Fibroblast of pulmonary artery (primary cell): ENCODE results near the gene STK32A.
A peak's percentile ranks its signal among the peaks of the same experiment; 100 is the strongest.

ENCODE experiments used
- DNase-seq: peaks from one replicate; pipeline ENCODE4 v3.0.0-alpha.2; 2010; ENCODE audit warnings: low read depth
- H3K4me3 ChIP-seq: replicated peaks from 2 replicates; pipeline ENCODE4 v1.5.1; 2011; ENCODE audit warnings: low read depth, mild to moderate bottlenecking, control low read depth, low read length, moderate library complexity
- CTCF ChIP-seq: IDR thresholded peaks from 2 replicates; pipeline ENCODE4 v1.5.1; 2011; ENCODE audit warnings: mild to moderate bottlenecking, control low read depth, low read length, inconsistent platforms; ENCODE audit errors: missing control alignments

The STK32A gene

GRCh38 chr5:147287110-147287509 is 52.3 kb downstream of the STK32A start:
- no peak for TF ChIP-seq CTCF
- H3K4me3 ChIP-seq, result no peak overlapping the region
- DNase-seq, result no peak

- DNase-seq, result no peak
- H3K4me3 ChIP-seq, result no peak overlapping the region
- TF ChIP-seq CTCF, result no peak
Measured at GRCh38 chr5:147290261-147290660, 55.4 kb downstream of the STK32A start.

GRCh38 chr5:147303251-147303650 is 68.4 kb downstream of the STK32A start:
- H3K4me3 ChIP-seq, result no peak overlapping the region
- no peak for TF ChIP-seq CTCF
- DNase-seq, result no peak

- TF ChIP-seq CTCF, result no peak
- H3K4me3 ChIP-seq, result no peak overlapping the region
- DNase-seq, result peak; percentile 80
Measured at GRCh38 chr5:147303976-147304375, 69.2 kb downstream of the STK32A start.

GRCh38 chr5:147305147-147305546 is 70.3 kb downstream of the STK32A start:
- DNase-seq, result no peak
- no peak overlapping the region for H3K4me3 ChIP-seq
- TF ChIP-seq CTCF, result no peak

- H3K4me3 ChIP-seq, result no peak overlapping the region
- no peak for TF ChIP-seq CTCF
- no peak for DNase-seq
Measured at GRCh38 chr5:147306351-147306750, 71.5 kb downstream of the STK32A start.

- H3K4me3 ChIP-seq, result no peak overlapping the region
- no peak for TF ChIP-seq CTCF
- no peak for DNase-seq
Measured at GRCh38 chr5:147307170-147307569, 72.3 kb downstream of the STK32A start.
